HG03095 (cell line): ENCODE results near the gene HCST.
"Not testable (repeated sequence)": the region's sequence is repeated elsewhere in the genome, so short reads cannot be mapped to it uniquely, and the experiment has no call there.

Source experiments
- ATAC-seq: cut with Tn5 transposase; IDR thresholded peaks from one replicate; pipeline ENCODE4 v1.9.1; 2021; ENCODE audit warnings: moderate library complexity; ENCODE audit not compliant: unreplicated experiment

The HCST gene

DNA sequence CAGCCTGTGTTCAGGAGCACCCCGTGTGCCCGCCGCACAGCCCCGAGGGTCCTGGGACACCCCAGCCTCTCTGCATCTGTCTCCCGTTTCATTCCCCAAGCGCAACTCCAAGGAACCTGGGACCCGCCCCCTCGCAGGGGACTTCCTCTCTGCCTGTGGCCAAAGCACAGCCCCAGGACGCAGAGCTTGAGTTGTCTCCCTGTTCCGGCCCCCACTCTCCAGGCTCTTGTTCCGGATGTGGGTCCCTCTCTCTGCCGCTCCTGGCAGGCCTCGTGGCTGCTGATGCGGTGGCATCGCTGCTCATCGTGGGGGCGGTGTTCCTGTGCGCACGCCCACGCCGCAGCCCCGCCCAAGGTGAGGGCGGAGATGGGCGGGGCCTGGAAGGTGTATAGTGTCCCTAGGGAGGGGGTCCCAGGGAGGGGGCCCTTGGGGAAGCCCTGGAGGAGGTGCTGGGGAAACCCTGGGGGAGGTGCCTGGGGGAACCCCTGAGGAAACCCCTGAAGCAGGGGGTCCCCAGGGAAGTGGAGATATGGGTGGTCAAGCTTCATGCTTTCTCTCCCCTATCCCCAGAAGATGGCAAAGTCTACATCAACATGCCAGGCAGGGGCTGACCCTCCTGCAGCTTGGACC lies 1.3 kb downstream of the HCST start:
- peak; percentile 38 for ATAC-seq

DNA sequence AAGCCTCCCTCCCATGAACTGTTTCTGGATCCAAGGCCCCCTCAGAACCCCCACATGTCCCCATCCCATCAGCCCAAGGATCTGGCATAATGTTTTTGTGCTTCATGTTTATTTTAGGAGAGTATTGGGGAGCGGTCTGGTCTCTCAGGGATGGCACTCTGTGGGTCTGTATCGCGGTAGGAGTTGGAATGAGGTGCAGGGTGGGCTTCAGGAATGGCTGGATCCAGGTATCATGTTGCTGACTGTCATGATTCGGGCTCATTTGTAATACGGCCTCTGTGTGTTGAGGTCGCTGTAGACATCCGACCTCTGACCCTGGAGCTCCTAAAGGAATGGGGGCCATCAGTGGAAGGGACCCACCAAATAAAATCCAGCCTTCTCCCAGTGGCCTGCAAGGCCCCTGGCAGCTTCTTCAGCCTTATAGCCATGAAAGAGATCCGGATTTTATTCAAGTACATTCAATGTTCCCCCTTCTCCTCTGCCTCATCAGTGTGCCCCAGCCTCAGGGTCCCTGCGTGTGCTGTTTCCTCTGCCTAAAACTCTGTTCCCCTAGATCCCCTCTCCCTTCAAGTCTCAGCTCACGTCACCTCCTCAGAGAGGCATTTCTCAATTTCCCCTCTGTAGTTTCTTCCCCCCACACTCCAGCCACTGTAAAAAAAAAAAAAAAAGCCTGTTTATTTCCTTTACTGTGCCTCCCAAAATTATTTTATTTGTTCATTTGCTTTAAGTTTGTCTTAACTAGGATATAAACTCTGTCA lies 2.2 kb downstream of the HCST start:
- ATAC-seq, result no peak

DNA sequence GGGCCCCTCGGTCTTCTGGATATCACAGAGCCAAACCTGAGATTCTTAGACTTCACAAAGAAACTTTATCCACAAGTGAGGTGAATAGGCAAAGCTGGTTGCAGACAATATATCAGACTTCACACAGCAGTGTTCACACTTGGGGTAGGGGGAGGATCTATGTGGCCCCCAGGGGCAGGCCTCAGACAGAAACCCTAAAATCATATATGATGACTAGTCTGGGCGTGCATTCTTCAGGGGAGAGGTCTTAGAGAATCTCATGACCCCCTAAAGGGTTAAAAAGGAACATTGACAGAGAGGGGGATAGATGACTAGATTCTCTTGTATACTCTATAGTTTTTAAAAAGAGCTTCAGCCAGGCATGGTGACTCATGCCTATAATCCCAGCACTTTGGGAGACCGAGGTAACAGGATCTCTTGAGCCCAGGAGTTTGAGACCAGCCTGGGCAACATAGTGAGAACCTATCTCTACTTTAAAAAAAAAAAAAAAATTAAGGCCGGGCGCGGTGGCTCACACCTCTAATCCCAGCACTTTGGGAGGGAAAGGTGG lies 2.9 kb downstream of the HCST start:
- no peak for ATAC-seq

DNA sequence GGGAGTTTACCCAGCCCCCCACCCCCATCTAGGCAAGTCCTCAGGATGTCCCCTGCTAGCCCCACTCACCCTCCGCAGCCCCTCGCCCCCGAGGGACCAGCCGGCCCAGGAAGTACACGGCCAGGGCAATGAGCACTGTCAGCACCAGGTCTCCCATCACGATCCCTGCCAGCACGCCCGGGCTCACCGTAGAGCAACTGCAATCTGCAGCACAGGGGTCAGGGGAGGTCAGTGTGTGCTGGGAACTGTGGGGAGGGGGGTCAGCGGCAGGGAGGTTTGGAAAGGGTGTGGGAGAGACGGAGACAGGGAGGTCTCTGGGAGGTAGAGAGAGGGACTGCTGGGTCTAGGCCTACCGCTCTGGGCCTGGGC lies 5.0 kb downstream of the HCST start:
- ATAC-seq, result no peak

DNA sequence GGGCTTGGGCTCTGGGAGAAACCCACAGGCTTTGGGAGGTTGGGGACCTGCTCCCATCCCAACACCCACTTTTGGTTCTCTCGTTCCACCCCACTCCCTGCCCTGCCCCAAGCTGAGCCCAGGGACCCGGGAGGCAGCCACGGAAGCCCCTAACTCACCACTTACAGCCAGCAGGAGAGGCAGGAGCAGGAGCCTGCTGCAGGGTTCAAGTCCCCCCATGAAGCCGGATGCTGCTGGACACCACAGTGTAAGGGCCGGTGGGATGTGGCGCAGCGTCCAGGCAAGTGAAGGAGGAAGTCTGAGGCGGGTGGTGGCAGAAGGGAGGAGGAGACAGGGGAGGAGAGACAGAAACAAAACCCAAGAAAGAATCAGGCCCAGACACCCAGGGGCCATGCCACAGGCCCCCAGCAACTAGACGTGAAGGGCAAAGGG lies 5.7 kb downstream of the HCST start, which contains the start of gene TYROBP:
TYROBP (minus strand) TSS at position 286 of the 432 bp plus-strand sequence; CDS start at position 219, 67 bp downstream.
- no peak for ATAC-seq

DNA sequence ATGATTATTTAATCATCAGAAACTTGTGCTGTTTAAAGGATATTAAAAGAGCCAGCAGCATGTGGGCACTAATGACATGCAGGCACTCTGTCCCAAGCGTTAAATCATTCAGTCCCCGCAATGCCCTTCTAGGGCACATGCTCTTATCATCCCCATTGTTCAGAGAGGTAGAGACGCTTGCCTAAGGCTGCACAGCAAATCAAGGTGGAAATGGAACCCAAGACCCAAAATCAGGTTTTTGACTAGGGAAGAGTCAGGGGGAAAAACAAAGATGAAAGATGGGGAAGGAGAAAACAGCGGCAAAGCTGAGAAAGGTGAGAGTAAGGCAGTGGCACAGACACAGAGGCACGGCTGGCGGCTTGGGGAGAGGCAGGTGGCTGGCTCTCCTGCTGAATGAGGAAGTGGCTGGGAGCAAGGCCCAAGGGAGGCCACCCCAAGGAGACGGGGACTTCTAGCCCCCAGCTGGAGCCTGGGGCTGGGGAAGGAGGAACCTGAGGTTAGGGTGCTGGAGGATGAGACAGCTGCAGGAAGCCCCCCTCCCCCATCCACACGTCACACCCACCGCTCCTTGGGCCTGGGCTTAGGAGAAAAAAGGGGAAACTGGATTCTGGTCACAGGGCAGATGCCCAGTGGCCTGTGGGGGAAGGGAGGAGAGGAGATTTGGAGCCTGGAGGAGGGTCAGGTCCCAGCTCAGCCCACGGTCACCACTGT lies 6.8 kb downstream of the HCST start:
- peak; percentile 44 for ATAC-seq

DNA sequence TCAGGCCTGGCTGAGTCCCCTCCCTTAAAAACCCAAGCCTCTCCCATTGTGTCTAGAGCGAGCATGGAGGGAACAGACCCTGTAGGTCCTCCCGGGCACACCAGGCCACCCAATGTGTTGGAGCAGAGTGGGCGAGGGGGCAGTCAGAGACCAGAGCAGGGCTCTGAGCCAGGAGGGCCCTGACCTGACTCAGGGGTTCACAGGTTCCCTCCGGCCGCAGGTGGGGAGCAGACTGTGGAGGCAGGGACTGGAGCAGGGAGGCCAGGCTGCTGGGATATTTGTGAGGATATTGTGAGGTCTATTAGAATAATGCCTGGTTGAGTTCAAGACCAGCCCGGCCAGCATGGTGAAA lies 7.3 kb downstream of the HCST start:
- ATAC-seq, result no peak

DNA sequence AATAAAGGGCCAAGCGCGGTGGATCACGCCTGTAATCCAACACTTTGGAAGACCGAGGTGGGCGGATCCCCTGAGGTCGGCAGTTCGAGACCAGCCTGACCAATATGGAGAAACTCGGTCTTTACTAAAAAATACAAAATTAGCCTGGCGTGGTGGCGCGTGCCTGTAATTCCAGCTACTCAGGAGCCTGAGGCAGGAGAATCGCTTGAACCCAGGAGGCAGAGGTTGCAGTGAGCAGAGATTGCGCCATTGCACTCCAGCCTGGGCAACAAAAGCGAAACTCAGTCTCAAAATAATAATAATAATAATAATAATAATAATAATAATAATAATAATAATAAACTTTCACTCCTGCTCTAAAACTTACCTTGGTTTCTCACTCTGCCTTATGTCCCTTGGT lies 8.0 kb downstream of the HCST start:
- not testable (repeated sequence) for ATAC-seq

DNA sequence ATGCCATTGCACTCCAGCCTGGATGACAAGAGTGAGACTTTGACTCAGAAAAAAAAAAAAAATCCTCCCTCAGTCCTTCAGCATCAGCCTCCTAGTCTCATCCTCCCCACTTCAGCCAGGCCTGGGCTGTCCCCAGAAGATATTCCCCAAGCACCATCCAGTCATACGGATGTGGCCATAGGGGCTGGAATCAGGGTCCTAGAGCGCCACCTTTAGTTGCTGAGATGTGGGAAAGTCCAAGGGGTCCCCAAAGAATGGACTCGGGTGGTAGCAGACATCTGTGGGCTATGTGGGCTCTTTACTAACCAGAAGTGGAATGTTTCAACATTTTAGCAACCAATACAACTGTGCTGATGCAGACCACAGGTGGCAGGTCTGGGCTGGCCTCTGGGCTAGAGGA lies 8.8 kb downstream of the HCST start:
- no peak for ATAC-seq

DNA sequence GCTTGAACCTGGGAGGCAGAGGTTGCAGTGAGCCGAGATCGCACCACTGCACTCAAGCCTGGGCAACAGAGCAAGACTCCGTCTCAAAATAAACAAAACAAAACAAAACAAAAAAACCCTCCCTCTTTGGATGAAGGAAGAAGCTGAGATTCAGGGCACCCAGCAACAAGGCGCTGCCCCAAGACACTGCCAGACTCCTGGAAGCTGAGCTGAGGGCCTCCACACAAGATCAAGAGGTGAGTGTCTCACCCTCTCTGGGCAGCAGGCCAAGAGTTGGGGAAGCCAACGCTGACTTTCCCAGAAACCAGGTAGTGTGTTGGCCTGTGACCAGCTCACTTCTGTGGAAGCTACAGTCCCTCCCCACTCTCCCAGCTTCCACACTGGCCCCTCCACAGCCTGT lies 9.5 kb downstream of the HCST start:
- no peak for ATAC-seq

DNA sequence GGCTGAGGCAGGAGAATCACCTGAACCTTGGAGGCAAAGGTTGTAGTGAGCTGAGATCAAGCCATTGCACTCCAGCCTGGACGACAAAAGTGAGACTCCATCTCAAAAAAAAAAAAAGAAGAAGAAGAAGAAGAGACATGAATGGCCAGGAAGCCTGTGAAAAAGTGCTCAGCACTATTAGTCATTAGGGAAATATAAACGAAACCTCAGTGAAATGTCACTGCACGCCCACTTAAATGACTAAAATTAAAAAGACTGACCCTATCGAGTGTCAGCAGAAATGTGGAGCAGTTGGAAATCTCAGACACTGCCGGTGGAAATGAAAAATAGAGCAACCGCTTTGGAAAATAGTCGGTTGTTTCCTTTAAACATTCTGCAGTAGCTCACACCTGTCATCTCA lies 11.3 kb downstream of the HCST start:
- ATAC-seq, result no peak

DNA sequence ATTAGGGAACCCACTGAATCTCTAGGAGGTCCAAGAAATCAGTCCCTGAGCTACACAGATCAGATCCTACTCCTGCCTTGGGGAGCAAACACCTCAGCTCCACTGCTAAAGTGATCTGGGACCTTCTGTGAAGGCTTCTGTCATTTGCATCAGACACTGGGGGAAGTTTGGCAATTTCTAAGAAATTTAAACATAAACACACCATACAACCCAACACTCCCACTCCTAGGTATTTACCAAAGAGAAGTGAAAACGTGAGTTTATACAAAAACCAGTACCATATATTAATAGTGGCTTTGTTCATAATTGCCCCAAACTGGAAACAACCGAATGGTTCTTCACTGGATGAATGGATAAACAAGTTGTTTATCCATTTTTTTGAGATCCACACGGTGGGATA lies 13.1 kb downstream of the HCST start:
- no peak for ATAC-seq

DNA sequence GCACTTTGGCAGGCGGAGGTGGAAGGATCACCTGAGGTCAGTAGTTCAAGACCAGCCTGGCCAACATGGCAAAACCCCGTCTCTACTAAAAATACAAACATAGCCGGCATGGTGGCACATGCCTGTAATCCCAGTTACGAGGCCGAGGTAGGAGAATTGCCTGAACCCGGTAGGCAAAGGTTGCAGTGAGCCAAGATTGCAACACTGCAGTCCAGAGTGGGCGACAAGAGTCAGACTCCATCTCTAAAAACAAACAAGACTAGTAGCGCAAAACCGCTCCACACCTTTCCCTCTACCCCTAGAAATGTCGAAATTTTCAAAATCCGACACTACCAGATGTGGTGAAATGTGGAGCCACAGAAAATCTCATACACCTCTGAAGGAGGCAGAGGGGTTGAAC lies 17.0 kb downstream of the HCST start:
- no peak for ATAC-seq

DNA sequence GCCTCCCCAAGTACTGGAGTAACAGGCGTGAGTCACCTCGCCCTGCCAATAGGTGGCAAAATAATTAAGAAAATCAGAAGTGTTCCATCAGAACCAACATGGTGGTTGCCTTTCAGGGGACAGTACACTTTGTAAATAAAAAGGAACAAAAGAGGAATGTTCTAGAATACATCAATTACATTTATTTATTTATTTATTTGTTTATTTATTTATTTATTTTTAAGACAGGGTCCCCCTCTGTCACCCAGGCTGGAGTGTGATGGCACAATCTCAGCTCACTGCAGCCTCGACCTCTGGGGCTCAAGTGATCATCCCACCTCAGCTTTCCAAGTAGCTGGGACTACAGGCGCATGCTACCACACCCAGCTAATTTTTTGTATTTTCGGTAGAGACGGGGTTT lies 18.7 kb downstream of the HCST start:
- no peak for ATAC-seq

DNA sequence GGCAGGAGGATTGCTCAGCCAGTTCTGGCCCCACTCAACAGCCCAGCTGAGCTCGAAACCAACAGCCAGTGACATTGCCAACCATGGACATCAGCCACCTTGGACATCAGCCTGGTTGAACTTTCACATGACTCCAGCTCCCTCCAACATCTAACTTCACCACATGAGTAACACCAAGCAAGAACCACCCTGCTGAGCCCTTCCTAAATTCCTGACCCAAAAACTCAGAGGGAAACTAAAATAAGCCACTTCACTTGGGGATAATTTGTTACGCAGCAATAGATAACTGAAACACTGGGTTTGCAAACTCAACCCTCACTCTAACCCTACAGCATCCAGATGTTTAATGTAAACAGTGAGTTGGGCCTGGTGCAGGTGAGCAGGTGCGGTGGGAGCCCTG lies 23.2 kb downstream of the HCST start:
- no peak for ATAC-seq

DNA sequence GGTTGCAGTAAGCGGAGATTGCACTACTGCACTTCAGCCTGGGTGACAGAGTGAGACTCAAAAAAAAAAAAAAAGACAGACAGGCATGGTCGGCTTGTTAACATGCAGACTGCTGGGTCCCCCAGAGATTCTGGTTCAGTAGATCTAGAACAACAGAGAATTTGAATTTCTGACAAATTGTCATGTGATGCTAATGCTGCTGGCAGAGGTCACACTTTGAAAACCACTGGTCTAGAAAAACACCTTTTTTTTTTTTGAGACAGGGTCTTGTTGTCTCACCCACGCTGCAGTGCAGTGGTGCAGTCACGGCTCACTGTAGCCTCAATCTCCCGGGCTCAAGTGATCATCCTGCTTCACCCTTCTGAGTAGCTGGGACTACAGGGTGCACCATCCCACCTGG lies 26.2 kb downstream of the HCST start:
- ATAC-seq, result no peak

DNA sequence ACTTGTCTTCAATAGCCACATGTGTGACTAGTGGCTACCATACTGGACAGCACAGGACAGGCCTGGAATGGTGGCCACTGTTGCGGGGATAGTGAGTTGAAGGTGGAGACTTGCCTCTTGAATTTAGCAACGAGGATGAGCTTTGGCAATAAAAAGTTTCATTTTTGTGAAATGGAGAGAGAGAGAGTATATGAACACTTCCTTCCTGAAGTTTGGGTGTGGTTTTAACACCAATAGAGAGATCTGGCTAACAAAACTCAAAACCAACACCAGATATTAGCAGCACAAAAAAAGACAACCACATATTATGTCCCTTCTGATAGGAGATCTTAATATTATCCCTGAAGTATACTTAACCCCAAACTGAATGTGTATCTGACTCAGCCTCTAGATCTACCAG lies 27.5 kb downstream of the HCST start:
- ATAC-seq, result no peak

DNA sequence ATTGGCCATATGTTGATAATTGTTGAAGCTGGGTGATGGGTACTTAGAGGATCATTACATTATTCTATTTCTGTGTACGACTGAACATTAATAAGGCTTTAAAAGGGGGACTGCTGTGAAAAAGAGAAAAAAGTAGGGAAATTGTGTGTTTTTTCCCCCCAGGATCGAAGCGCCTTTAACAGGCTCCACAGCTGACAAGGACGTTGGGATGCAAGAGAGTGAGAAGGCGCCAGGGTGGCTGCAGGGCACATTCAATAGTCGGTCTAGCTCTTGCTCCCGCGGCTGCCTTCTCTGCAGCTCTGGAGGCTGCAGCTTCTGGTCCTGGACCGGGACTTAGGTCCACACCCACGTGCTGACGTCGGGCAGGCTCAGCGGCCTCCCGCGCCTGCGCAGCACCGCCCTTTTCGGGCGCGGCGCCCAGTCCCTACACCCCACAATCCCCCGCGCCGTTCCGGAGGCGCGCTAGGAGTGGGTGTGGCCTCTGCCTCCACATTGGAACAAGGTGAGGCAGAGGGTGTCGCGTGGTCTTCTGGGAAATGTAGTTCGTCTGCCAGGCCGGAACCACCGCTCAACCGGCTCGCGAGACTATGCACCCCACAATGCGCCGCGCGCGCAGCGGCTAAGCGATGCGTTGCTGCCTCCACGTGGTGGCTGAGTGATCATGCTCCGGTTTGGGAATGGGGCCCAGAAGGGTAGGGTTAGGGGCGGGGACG lies 29.0 kb downstream of the HCST start:
- peak; percentile 94 for ATAC-seq

DNA sequence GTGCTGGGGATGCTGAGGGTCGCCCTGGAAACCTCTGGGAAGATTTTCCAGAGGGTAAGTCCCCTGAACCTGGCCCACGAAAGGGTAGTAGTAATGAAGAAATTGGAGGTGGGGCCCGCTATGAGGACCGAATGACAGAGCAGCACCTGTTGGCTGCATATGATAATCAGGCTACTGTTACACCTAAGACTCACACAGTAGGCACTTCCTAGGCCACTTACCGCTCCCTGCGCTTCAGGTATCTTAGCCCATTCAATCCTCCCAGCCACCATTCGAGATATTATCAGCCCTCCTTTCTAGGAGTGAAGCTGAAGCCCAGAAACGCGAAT lies 29.5 kb downstream of the HCST start:
- no peak for ATAC-seq

DNA sequence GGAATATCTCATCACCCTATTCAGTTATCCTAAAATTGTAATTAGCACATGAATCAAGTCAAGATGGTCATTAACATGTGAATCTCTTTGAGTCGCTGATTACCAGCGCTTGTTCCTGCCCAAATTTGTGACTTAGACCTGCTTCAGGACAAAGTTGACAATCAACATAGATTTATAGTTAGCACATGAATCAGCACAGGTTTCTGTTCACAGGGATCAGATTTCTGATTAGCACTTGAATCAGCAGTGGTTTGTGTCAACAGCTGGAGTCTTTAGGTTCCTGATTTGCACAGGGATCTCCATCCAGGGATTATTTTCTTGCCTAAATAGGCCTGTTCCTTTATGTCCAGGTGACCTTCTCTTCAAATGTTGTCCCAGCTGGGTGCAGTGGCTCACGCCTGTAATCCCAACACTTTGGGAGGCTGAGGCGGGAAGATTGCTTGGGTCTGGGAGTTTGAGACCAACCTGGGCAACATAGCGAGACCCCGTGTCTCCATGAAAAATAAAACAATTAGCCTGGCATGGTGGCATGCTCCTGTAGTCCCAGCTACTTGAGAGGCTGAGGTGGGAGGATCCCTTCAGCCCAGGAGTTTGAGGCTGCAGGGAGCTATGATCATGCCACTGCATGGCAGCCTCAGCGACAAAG lies 30.1 kb downstream of the HCST start:
- no peak for ATAC-seq
